ENCODE results near the gene ERAS. TPM values are rescaled to one million over a fixed set of nuclear protein-coding genes. Genes with fewer than 3 reads are reported as not detected.
"Not testable (repeated sequence)": the region's sequence is repeated elsewhere in the genome, so short reads cannot be mapped to it uniquely, and the experiment has no call there.

Gene ERAS
- total RNA-seq, 2 experiments from 2014 or later, result not detected

DNA sequence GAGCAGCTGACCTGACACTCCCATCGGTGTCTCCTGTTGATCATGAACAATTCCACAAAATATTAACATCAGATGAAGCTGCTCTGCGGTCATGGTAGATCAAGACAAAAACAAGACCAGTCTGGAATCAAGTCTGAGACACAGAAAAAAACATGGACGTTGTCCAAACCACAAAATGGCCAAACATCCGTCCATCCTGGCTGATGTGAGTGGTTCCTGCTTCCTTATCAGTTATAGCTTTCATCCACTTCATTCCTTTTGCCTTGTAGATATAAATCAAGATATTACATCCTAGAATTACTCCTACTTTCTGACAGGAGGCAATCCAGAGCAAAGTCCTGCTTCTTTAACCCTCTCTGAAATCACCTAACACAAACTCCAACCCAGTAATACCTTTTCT is 37.9 kb downstream of the ERAS start:
- Mint-ChIP-seq H3K27me3 (peaks cover 7% of the 10 kb centered on the region), H3K36me3 (ENCODE audit: low read depth) (no peaks in the 10 kb centered on the region), H3K9me3 (no peaks in the 10 kb centered on the region), H3K4me1 (no peaks in the 10 kb centered on the region), H3K27ac (no peak overlapping the region), H3K4me3 (no peak overlapping the region)
- CTCF ChIA-PET, result no interaction called here
- DNase-seq, result no peak
- POLR2A ChIA-PET, result no interaction called here

- H3K4me3 Mint-ChIP-seq; H3K36me3 Mint-ChIP-seq (ENCODE audit: low read depth); CTCF ChIA-PET; POLR2A ChIA-PET; H3K27me3 Mint-ChIP-seq; H3K27ac Mint-ChIP-seq; H3K4me1 Mint-ChIP-seq; DNase-seq; H3K9me3 Mint-ChIP-seq: not testable (repeated sequence)
These were observed 45.7 kb downstream of the ERAS start for GRCh38 chrX:48872017-48872416.

DNA sequence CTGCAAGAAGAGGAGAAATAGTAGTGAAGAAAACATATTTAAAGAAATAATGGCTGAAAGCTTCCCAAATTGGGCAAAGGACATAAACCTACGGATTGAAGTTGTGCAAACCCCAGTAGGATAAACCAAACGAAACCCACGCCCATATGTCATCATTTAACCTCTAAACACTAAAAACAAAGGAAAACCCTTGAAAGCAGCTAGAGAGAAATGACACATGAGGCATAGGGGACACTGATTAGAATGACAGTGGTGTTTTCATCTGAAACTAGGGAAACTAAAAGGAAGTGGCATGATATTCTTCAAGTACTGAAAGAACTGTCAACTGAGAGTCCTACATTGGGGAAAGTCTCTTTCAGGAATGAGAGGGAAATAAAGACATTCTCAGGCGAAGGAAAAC is 50.6 kb downstream of the ERAS start:
- H3K9me3 Mint-ChIP-seq; H3K27me3 Mint-ChIP-seq; H3K36me3 Mint-ChIP-seq (ENCODE audit: low read depth); CTCF ChIA-PET; H3K4me1 Mint-ChIP-seq; H3K4me3 Mint-ChIP-seq; DNase-seq; POLR2A ChIA-PET; H3K27ac Mint-ChIP-seq: not testable (repeated sequence)

Other genes starting within 250 kb of the ERAS start
- gene WDR13, start 229.0 kb upstream of the ERAS start, total RNA-seq, result 10 to 100 TPM; 48.5 to 53.5 TPM
- 100 to 1,000 TPM; 156 to 157 TPM for gene WAS, start 142.7 kb upstream of the ERAS start, total RNA-seq
- gene SUV39H1, start 129.8 kb upstream of the ERAS start, total RNA-seq, result 10 to 100 TPM; 30.3 to 33.2 TPM
- not detected for gene GLOD5, start 64.8 kb upstream of the ERAS start, total RNA-seq
- not detected for gene GATA1, start 39.9 kb upstream of the ERAS start, total RNA-seq
- gene HDAC6, start 24.4 kb upstream of the ERAS start, total RNA-seq, result 10 to 100 TPM; 89.0 to 90.3 TPM
- gene PCSK1N, start 9.1 kb downstream of the ERAS start, total RNA-seq, result 1 to 10 TPM; 1.4 to 1.6 TPM
- gene TIMM17B, start 71.3 kb downstream of the ERAS start, total RNA-seq, result 10 to 100 TPM; 55.2 to 60.6 TPM
- gene PQBP1, start 71.4 kb downstream of the ERAS start, total RNA-seq, result 10 to 100 TPM; 78.5 to 79.6 TPM
- 10 to 100 TPM; 17.9 to 18.3 TPM for gene SLC35A2, start 85.1 kb downstream of the ERAS start, total RNA-seq
- gene PIM2, start 92.5 kb downstream of the ERAS start, total RNA-seq, result 100 to 1,000 TPM; 354 to 359 TPM
- gene OTUD5, start 131.1 kb downstream of the ERAS start, total RNA-seq, result 10 to 100 TPM; 63.2 to 63.7 TPM
- 1 to 10 TPM; 4.9 TPM for gene KCND1, start 145.3 kb downstream of the ERAS start, total RNA-seq
- gene GRIPAP1, start 175.8 kb downstream of the ERAS start, total RNA-seq, result 100 to 1,000 TPM; 104 to 116 TPM
- gene TFE3, start 216.8 kb downstream of the ERAS start, total RNA-seq, result 10 to 100 TPM; 32.2 to 32.7 TPM
- 1 to 10 TPM; 5.8 to 6.5 TPM for gene CCDC120, start 232.5 kb downstream of the ERAS start, total RNA-seq
- gene PRAF2, start 247.5 kb downstream of the ERAS start, total RNA-seq, result 10 to 100 TPM; 21.1 to 23.9 TPM